Neural cell (in vitro differentiated cells): ENCODE measurements around the gene PSMC3. TPM values are rescaled to one million over a fixed set of nuclear protein-coding genes. Genes with fewer than 3 reads are reported as not detected.

ENCODE experiments used
- polyA plus RNA-seq: library from polyadenylated mRNA; depleted of rRNA; stranded (reverse); fragments of >200 nt; gene quantifications from 2 replicates; pipeline ENCODE4 v1.2.3, GENCODE V29; 2014
- small RNA-seq, 3 experiments: library from RNA; depleted of rRNA; stranded (forward); fragments of <200 nt; gene quantifications; one replicate each; pipeline ENCODE3, GENCODE V24; 2012

The PSMC3 gene
- polyA plus RNA-seq, 1 donor from 2014 or later: 157 TPM

Small RNAs within 50 kb of the gene (small RNA-seq; reads per million reads assigned to genes)
- 0 reads per million in 3 experiments for gene MIR4487

Other genes with a start within 250 kb of the PSMC3 start
- 213 and 286 TPM in 2 replicates for gene ARFGAP2, start 249.6 kb downstream of the PSMC3 start, polyA plus RNA-seq
- gene PACSIN3, start 240.0 kb downstream of the PSMC3 start, polyA plus RNA-seq: not detected in 2 replicates
- gene DDB2, start 211.5 kb downstream of the PSMC3 start, polyA plus RNA-seq: 9.8 and 13.0 TPM in 2 replicates
- 47.2 and 48.1 TPM in 2 replicates for gene ACP2, start 177.6 kb downstream of the PSMC3 start, polyA plus RNA-seq
- gene NR1H3, start 168.4 kb downstream of the PSMC3 start, polyA plus RNA-seq: 7.7 and 16.5 TPM in 2 replicates
- 46.1 and 66.9 TPM in 2 replicates for gene MADD, start 156.3 kb downstream of the PSMC3 start, polyA plus RNA-seq
- not detected in 2 replicates for gene MYBPC3, start 73.7 kb downstream of the PSMC3 start, polyA plus RNA-seq
- gene SPI1, start 47.9 kb downstream of the PSMC3 start, polyA plus RNA-seq: not detected in 2 replicates
- 41.6 and 48.0 TPM in 2 replicates for gene SLC39A13, start 17.8 kb downstream of the PSMC3 start, polyA plus RNA-seq
- gene RAPSN, start 22.7 kb upstream of the PSMC3 start, polyA plus RNA-seq: not detected in 2 replicates
- 209 and 217 TPM in 2 replicates for gene CELF1, start 126.7 kb upstream of the PSMC3 start, polyA plus RNA-seq
- 2.7 and 5.4 TPM in 2 replicates for gene PTPMT1, start 139.2 kb upstream of the PSMC3 start, polyA plus RNA-seq
- gene KBTBD4, start 152.5 kb upstream of the PSMC3 start, polyA plus RNA-seq: 76.1 and 79.5 TPM in 2 replicates
- 154 and 186 TPM in 2 replicates for gene NDUFS3, start 152.6 kb upstream of the PSMC3 start, polyA plus RNA-seq
- not detected in 2 replicates for gene FAM180B, start 160.2 kb upstream of the PSMC3 start, polyA plus RNA-seq
- 16.4 and 17.5 TPM in 2 replicates for gene C1QTNF4, start 168.0 kb upstream of the PSMC3 start, polyA plus RNA-seq
- gene MTCH2, start 216.1 kb upstream of the PSMC3 start, polyA plus RNA-seq: 123 and 159 TPM in 2 replicates